ENCODE data around the gene ZXDC.

DNA sequence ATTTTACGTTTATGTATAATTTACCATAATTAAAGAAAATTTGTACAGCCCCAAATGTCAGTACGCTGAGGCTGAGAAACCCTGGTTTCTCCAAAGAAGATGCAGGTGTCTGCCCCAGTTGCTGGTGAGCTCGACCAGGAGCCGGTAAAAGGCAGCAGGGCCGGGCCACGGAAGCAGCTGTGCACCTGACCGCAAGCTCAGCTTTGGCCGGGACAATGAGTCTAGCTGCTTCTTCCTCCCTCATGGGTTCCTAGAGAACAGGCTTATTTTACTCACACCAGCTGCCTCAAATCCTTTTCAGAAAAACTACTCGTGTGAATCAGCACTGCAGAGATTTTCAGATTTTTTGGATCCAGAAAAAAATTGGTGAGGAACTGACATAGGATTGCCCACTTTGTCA lies 18.0 kb upstream of the ZXDC start:
- no peak for TF ChIP-seq YY1 (IDR thresholded peaks at IDR 0.05; ENCODE audit: insufficient read depth, insufficient read length)
- TF ChIP-seq ZNF274 (IDR thresholded peaks at IDR 0.05; ENCODE audit: low read depth, low read length) = no peak
